Activated CD4-positive, CD25-positive, alpha-beta regulatory T cell treated with anti-CD3 and anti-CD28 coated beads, Interleukin-2, amount 50 U/mL, for 24 hours (primary cell): Measurements from ENCODE around the gene KRT35.
"Not testable (repeated sequence)": the region's sequence is repeated elsewhere in the genome, so short reads cannot be mapped to it uniquely, and the experiment has no call there.

Source experiments
- ATAC-seq, 2 donors: fragments of 150-1000 bp; cut with Tn5 transposase; one replicate each; pipeline ENCODE4 v1.10.0; 2021; ENCODE audit warnings: mild to moderate bottlenecking in 1 of 2, moderate library complexity in 1 of 2

The KRT35 gene

GRCh38 chr17:41451154-41451728 lies 29.7 kb downstream of the KRT35 start:
- no peak for ATAC-seq

DNA sequence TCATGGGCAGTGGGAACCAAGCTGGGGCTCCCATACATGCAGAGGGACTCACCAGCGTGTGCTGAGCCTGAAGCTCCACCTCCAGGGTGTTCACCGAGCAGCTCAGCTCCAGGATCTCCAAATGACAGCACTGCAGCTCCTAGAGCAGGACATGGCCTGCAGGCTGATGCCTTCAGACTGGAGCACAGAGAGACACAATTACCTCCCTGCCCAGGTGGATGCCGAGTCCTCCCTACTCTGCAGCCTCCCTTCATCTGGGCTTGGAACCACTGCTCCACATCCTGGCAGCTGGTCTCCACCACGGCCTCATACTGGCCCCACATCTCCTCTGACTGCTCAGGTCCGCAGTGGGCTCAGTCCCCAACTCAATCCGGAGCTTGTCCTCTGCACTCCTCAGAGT lies 31.9 kb downstream of the KRT35 start:
- ATAC-seq, result no peak

- no peak for ATAC-seq
Observed at GRCh38 chr17:41448506-41448905, 32.4 kb downstream of the KRT35 start.

GRCh38 chr17:41446806-41447205 lies 34.1 kb downstream of the KRT35 start:
- no peak for ATAC-seq

DNA sequence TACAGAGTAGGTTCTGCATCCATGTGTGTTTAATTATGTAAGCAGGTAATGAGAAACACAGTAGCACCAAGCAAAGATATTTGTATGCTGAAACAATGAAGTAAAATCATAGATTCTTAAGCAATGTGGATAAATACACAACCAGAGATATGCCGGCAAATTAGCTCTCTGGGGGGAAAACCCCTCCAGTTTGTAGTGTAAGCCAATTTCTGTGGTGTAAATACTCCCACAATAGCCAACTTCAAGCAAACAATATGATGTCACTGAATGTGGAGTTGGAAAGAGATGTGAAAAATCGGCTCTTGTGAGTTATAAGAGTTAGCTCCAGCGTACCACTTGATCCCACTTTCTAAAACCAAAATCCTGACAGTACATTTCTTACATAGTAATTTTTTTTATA lies 36.3 kb downstream of the KRT35 start:
- ATAC-seq, result no peak

DNA sequence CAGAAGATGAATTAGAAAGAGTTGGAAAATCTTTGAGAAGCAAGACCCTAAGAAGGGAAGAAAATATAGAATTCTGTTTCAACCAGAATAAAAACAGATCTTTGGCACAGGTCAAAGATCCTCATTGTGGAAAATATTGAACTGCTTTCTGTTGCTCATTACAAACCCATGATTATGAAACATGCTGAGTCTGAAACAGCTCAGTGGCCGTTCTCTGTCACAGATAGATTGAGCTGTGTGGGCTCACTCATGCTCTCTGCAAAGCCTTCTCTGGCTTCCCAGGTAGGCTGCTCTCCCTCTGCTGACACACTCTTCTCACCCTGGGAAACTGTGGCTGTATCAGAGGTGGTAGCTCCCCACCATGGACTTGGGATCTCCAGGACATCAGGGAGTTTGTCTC lies 36.8 kb downstream of the KRT35 start:
- ATAC-seq, result no peak

- no peak for ATAC-seq
Observed at GRCh38 chr17:41442739-41443138, 38.2 kb downstream of the KRT35 start.

GRCh38 chr17:41440531-41441033 lies 40.4 kb downstream of the KRT35 start, which contains the start of gene KRT38:
Gene KRT38 (minus strand): TSS chr17:41440983. CDS start chr17:41440921, 62 bp downstream.
- ATAC-seq, result no peak

DNA sequence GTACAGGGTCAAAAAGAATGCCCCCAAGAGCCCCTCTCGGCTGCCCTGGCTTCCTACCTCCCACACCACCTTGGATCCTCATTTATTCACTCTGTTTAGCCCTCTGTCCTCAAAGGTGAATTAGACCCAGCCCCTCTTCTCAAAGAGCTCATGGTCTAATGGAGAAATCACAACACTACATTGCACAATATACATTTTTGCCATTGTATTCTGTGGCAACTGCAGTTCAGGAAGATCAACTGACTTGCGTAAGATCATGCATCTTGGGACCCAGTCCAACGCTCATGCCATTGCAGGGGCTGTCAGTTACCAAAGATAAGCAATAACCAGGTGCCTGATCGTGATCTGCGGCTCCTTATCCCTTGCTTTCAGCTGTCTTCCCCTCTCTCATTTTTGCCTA lies 41.6 kb downstream of the KRT35 start:
- no peak for ATAC-seq

- no peak for ATAC-seq
Observed at GRCh38 chr17:41437769-41438168, 43.2 kb downstream of the KRT35 start.

DNA sequence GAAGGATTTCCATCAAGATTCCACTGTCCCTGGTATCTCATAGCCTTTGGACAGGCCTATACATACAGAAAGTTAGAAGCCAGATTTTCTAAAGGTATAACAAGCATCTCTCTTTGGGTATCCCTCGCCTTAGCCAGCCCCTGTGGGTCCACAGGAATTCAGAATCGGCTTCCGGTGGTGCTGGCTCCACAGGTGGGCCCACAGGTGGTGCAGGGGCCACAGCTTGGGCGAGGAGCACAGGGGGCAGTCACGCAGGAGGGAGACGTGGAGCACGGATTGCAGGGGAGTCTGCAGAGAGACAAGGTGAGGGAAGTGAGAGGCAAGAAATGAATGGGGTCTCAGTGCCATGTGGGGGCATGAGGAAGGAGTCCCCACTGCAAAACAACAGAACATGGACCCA lies 43.7 kb downstream of the KRT35 start:
- ATAC-seq, result no peak

DNA sequence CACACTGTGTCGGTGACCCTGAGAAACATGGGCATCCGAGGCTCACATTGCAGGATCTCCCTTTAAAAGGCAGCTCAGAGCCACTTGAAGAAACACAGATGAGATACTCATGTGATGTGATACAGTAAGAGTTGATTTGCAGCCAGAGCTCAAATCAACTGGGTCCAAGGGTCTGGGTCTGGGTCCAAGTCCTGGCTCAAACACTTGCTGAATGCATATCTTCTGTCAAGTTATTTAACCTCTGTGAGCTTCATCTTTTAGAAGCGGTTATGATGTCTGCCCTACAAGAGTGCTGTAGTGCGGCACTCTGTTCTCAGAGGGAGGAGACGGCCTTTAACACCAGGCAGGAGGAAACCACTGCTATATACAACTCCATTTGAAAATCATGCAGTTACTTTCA lies 46.5 kb downstream of the KRT35 start:
- ATAC-seq, result no peak

DNA sequence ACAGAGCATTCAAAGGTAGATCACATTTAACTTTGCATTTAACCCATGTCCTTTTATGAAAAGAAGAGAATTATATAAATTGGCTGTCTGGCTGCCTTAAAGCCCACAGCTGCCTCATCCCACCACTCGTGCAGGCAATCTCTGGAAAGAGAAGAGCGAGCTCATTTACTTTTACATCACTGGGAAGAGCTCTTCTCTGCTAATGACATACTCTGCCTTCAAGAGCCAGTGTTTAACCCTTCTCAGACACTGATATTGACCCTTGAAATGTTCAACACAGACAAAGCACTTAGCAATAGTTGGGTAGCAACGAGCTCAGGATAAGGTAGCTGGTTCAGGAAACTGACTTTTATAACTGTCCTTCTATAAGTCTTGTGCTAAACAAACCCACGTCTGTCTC lies 46.9 kb downstream of the KRT35 start:
- ATAC-seq, result no peak

GRCh38 chr17:41433586-41433985 lies 47.4 kb downstream of the KRT35 start:
- ATAC-seq, result no peak

DNA sequence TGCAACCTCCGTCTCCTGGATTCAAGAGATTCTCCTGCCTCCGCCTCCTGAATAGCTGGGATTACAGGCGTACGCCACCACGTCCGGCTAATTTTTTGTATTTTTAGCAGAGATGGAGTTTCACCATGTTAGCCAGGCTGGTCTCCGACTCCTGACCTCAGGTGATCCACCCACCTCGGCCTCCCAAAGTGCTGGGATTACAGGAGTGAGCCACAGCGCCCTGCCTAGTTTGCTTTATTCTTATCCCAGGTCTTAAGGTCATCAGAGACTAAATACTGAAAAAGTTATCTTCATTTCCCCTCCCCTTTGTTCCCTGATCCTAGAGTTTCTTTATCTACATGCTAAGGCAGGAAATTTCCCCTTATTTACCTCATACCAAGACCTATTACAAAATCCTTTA lies 50.6 kb downstream of the KRT35 start:
- not testable (repeated sequence) for ATAC-seq

DNA sequence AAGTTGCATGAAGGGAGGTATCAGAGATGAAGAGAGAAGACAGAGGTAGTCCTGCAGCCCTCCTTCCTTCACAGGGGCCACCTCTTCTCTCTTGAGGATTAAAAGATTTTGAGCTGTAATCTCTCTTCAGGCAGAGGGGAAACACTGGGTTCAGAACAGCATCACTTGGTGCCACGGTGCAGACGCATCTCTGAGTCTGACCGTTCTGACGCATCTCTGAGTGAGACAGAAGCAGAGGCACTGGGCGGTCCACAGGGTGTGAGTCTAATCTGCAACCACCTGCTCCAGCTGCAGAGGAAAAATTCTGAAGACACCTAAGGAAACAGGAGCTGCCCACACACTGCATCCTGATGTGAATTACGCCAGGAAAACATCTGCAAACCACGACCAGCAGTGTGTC lies 51.3 kb downstream of the KRT35 start:
- no peak for ATAC-seq

DNA sequence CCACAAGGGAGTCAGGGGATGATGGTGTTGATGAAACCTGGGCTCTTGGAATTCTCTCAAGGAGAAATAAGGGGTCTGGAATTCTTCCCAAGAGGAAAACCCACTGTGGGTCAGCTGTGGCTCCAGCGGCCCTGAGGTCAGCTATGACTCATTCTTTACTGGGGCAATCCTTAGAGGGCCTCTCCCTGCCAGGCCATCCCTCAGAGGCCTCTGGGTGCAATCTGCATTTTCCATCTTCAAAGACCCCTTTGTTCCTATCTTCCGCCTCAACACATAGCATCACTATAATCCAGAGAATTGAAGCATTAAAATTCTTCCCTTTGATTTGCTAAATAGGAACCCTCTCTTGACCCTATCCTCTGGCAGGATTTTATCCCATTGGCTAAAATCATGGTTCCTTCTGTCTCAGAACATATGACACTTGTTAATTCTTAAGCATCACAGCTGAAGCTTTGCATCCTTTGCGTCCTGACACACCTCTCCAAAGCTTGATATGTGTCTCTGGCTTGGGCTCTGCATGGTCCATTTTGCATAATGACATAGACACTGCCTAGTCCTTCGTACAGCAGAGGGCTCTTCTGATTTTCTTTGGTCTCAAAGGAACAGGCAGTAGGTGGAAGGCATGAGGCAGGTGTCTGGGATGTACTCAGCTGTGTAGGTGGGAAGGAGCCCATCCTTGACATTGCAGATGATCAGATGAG lies 52.2 kb downstream of the KRT35 start:
- ATAC-seq, result no peak
